Pancreas (tissue), 10 donors: ENCODE data around the gene TXK. TPM values are rescaled to one million over a fixed set of nuclear protein-coding genes. Genes with fewer than 3 reads are reported as not detected.

Experiments
- ATAC-seq, 4 donors: fragments of 200-7000 bp; cut with Tn5 transposase; one replicate each; pipeline versions ENCODE4 v1.8.0 to v1.9.1; 2020; ENCODE audit warnings: mild to moderate bottlenecking in 4 of 4, moderate library complexity in 4 of 4
- DNase-seq, 6 donors: peaks; one replicate each; pipeline ENCODE4 v3.0.0-alpha.2; 2020
- FAIRE-seq: peaks from 2 replicates; lab custom pipeline; 2012; peaks lifted over from hg19 to GRCh38; lab: Jason Lieb, UNC
- H3K27ac ChIP-seq, 4 donors: fragments of 200-600 bp; sonication (generic); 1 replicate in 3 of 4; 2 replicates in 1 of 4; pipeline versions ENCODE4 v1.5.0 to v1.8.0; 2020
- H3K27me3 ChIP-seq, 4 donors: fragments of 200-600 bp; one replicate each; pipeline ENCODE4 v1.8.0; 2021
- H3K36me3 ChIP-seq, 3 donors: fragments of 200-600 bp; sonication (generic) in 1 of 3; one replicate each; pipeline versions ENCODE4 v1.5.0 to v1.8.0; 2020 to 2021
- H3K4me1 ChIP-seq, 3 donors: fragments of 200-600 bp; one replicate each; pipeline ENCODE4 v1.8.0; 2021
- H3K4me3 ChIP-seq, 4 donors: fragments of 200-600 bp; sonication (generic) in 2 of 4; one replicate each; pipeline versions ENCODE4 v1.5.0 to v1.8.0; 2020 to 2021
- H3K9me3 ChIP-seq, 4 donors: fragments of 200-600 bp; one replicate each; pipeline ENCODE4 v1.8.0; 2021
- WGBS, 2 donors: extraction: QIAGEN DNeasy Blood & Tissue Kit; methylation state at CpG; one replicate each; pipeline ENCODE4 v1.1.7; 2013; 5-methylcytosine and 5-hydroxymethylcytosine counted together
- intact Hi-C, 3 donors: fragments of 100-400 bp; cut with DNase I; formaldehyde crosslinking; loops; one replicate each; pipeline versions ENCODE4 v1.11.1 to v1.14.2; 2022
- polyA plus RNA-seq, 2 donors: library from polyadenylated mRNA; stranded (reverse); fragments of 200-250 nt; gene quantifications; one replicate each; pipeline ENCODE4 v1.2.3, GENCODE V29; 2013
- total RNA-seq, 6 donors: library from RNA; stranded (reverse); fragmentation: NEBNext Ultra II Directional in 4 of 6; extraction: Animal tissue kit (Norgen Biotek cat#: 25700) in 4 of 6; gene quantifications; one replicate each; pipeline versions ENCODE4 v1.2.1 to v1.2.4, GENCODE V29; 2021 to 2023
- TF ChIP-seq, protein P1 (sequence below), 4 donors: fragments of 200-600 bp; sonication (generic) in 3 of 4; IDR thresholded peaks; one replicate each; pipeline versions ENCODE4 v1.5.0 to v1.8.0; 2021; ENCODE audit warnings: antibody characterized with exemption in 4 of 4
- donor health status: healthy with polysubstance abuse.
- donor health status: DM: no; HTN: no; CAD: no; lungs with moderate emphysema.
- donor health status: DM: no; HTN: no; CAD: no.
- donor health status: control.
- donor health status: control.
- donor health status: Bipolar disorder and iron deficiency.
- donor health status: DM: yes; HTN: yes; CAD: no.
- donor health status: DM: no; HTN: no; CAD: no.
- donor health status: DM: no; HTN: no; CAD: no.
- donor health status: DM: yes; HTN: yes; CAD: no.

TXK gene
- total and polyA plus RNA-seq, 8 donors: 0.46 to 1.6 (median 0.75) TPM

- no peaks in the 10 kb centered on the region for H3K4me1 ChIP-seq
- TF ChIP-seq, protein P1, sequence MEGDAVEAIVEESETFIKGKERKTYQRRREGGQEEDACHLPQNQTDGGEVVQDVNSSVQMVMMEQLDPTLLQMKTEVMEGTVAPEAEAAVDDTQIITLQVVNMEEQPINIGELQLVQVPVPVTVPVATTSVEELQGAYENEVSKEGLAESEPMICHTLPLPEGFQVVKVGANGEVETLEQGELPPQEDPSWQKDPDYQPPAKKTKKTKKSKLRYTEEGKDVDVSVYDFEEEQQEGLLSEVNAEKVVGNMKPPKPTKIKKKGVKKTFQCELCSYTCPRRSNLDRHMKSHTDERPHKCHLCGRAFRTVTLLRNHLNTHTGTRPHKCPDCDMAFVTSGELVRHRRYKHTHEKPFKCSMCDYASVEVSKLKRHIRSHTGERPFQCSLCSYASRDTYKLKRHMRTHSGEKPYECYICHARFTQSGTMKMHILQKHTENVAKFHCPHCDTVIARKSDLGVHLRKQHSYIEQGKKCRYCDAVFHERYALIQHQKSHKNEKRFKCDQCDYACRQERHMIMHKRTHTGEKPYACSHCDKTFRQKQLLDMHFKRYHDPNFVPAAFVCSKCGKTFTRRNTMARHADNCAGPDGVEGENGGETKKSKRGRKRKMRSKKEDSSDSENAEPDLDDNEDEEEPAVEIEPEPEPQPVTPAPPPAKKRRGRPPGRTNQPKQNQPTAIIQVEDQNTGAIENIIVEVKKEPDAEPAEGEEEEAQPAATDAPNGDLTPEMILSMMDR (IDR thresholded peaks at IDR 0.05): no peak
- no peak overlapping the region for H3K4me3 ChIP-seq
- no peak for ATAC-seq
- no peaks in the 10 kb centered on the region for H3K27me3 ChIP-seq
- intact Hi-C loops: no loop called here
- H3K9me3 ChIP-seq: no peaks in the 10 kb centered on the region
- DNase-seq: no peak
- 72 to 94% methylated on average over 3 of the region's 3 CpGs for WGBS, 2 donors
- no peaks in the 10 kb centered on the region for H3K36me3 ChIP-seq
- FAIRE-seq: no peak
- H3K27ac ChIP-seq: no peak overlapping the region
These were observed 30.4 kb downstream of the TXK start for GRCh38 chr4:48103483-48104139.

DNA sequence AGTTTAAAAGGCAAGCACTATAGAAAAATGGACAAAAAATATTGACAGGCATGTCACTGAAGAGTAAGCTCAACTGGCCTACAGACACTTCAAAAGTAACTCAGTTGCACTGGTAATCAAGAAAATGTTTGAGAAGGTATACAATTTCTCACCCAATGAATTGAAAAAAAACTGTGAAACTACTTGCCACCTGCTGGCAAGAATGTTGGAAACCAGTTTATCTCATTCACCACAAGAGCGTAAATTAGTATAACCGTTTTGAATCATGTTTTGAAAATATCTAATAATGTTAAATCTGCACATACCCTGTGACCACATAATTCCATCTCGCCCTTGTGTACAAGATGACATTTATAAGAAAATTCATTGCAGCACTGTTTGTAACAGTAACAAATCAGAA lies 31.7 kb downstream of the TXK start:
- Histone ChIP-seq H3K4me3 (no peak overlapping the region), H3K27me3 (no peaks in the 10 kb centered on the region), H3K9me3 (no peaks in the 10 kb centered on the region), H3K27ac (no peak overlapping the region), H3K4me1 (no peaks in the 10 kb centered on the region), H3K36me3 (no peaks in the 10 kb centered on the region)
- no peak for DNase-seq
- 58 to 69% methylated on average over 3 of the region's 3 CpGs for WGBS, 2 donors
- TF ChIP-seq, protein P1 (IDR thresholded peaks at IDR 0.05): no peak
- ATAC-seq: no peak
- intact Hi-C loops: no loop called here
- no peak for FAIRE-seq

DNA sequence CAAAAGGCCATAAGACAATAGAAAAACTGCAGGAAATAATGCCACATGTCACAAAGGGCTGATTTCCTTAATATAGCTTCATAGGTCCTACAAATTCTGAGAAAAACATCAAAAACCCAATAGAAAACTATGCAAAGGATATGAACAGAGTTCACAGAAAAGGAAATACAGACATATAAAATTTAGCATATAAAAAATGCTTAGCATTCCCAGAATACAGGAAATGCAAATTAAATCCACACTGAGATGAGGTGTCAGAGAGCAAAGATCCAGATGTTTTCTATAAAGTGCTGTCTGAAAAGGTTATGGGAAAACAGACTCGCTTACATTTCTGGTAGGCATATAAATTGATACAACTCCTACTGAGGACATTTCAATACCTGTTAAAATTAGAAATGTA lies 33.8 kb downstream of the TXK start:
- 86 to 89% methylated on average over 1 of the region's 1 CpG for WGBS, 2 donors
- Histone ChIP-seq H3K4me3 (no peak overlapping the region), H3K27ac (no peak overlapping the region), H3K9me3 (no peaks in the 10 kb centered on the region), H3K4me1 (no peaks in the 10 kb centered on the region), H3K36me3 (no peaks in the 10 kb centered on the region), H3K27me3 (no peaks in the 10 kb centered on the region)
- no peak for ATAC-seq
- intact Hi-C loops: no loop called here
- peak; percentile 20 for FAIRE-seq
- DNase-seq: no peak
- TF ChIP-seq, protein P1 (IDR thresholded peaks at IDR 0.05): no peak

DNA sequence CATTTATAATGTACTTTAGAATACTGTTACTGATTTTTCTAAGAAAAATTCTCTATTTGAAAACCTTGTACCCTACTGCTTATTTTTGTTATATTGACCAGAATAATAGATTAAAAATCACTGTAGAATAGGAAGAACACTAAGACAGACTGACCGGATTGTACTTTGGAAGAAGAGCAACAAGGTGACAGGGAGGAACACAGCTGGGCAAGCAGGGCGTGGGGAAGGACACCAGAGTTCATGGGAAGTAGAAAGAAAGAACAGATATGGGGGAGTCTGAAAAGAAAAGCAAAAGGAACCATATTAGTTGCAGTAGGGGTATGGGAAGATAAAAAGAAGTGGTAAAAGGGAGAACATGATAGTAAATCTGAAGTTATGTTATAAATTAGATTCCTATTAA lies 38.6 kb downstream of the TXK start:
- Histone ChIP-seq H3K27me3 (no peaks in the 10 kb centered on the region), H3K4me1 (no peaks in the 10 kb centered on the region), H3K27ac (no peak overlapping the region), H3K4me3 (no peak overlapping the region), H3K36me3 (no peaks in the 10 kb centered on the region), H3K9me3 (no peaks in the 10 kb centered on the region)
- DNase-seq: no peak
- TF ChIP-seq, protein P1 (IDR thresholded peaks at IDR 0.05): no peak
- intact Hi-C loops: no loop called here
- peak; percentile 32 for FAIRE-seq
- ATAC-seq: no peak
- WGBS, 2 donors: 64 to 85% methylated on average over 2 of the region's 2 CpGs

- TF ChIP-seq, protein P1 (IDR thresholded peaks at IDR 0.05): no peak
- DNase-seq (peak in 3 of 6 donors; percentile 7 to 31 (median 19)), FAIRE-seq (no peak), ATAC-seq (peak; percentile 61 to 92 (median 80))
- Histone ChIP-seq H3K4me3 (no peak overlapping the region), H3K36me3 (no peaks in the 10 kb centered on the region), H3K27ac (peak overlapping the region in 1 of 4 donors; percentile 37), H3K4me1 (no peaks in the 10 kb centered on the region), H3K27me3 (no peaks in the 10 kb centered on the region), H3K9me3 (no peaks in the 10 kb centered on the region)
- 41 to 53% methylated on average over 3 of the region's 3 CpGs for WGBS, 2 donors
- intact Hi-C loops: no loop called here
These were observed 40.0 kb downstream of the TXK start for GRCh38 chr4:48093991-48094416.
